GM23338 (cell line): ENCODE measurements around the gene TIMM9. TPM values are rescaled to one million over a fixed set of nuclear protein-coding genes. Genes with fewer than 3 reads are reported as not detected.

Source experiments
- ATAC-seq: fragments of 200-7000 bp; cut with Tn5 transposase; 3 replicates; pipeline ENCODE4 v1.9.1; 2020
- DNase-seq: peaks from one replicate; pipeline ENCODE4 v3.0.0-alpha.2; 2015; ENCODE audit warnings: low spot score
- H2AFZ ChIP-seq: fragments of 200-600 bp; sonication (generic); 2 replicates; pipeline ENCODE4 v1.8.0; 2016; ENCODE audit warnings: antibody characterized with exemption, mild to moderate bottlenecking, moderate library complexity
- H3F3A ChIP-seq: fragments of 200-600 bp; sonication (generic); replicated peaks from 2 replicates; pipeline ENCODE4 v1.8.0; 2017; ENCODE audit warnings: antibody characterized with exemption, mixed run types, low read depth
- H3K27ac ChIP-seq: fragments of 200-600 bp; sonication (generic); 2 replicates; pipeline ENCODE4 v1.6.1; 2016; ENCODE audit warnings: low read depth
- H3K27me3 ChIP-seq: fragments of 200-600 bp; sonication (generic); 2 replicates; pipeline ENCODE4 v1.8.0; 2016; ENCODE audit warnings: mild to moderate bottlenecking, mixed run types, moderate library complexity; ENCODE audit not compliant: insufficient read depth
- H3K36me3 ChIP-seq: fragments of 200-600 bp; sonication (generic); 2 replicates; pipeline ENCODE4 v1.8.0; 2016; ENCODE audit warnings: mild to moderate bottlenecking; ENCODE audit not compliant: insufficient read depth
- H3K4me1 ChIP-seq: fragments of 200-600 bp; sonication (generic); 2 replicates; pipeline ENCODE4 v1.8.0; 2016; ENCODE audit warnings: mild to moderate bottlenecking, moderate library complexity; ENCODE audit not compliant: insufficient read depth
- H3K4me2 ChIP-seq: fragments of 200-600 bp; sonication (generic); 2 replicates; pipeline ENCODE4 v1.7.1; 2017; ENCODE audit warnings: mixed run types
- H3K4me3 ChIP-seq: fragments of 200-600 bp; sonication (generic); 2 replicates; pipeline ENCODE4 v1.6.1; 2016; ENCODE audit warnings: mixed run types
- H3K79me2 ChIP-seq: fragments of 200-600 bp; sonication (generic); replicated peaks from 2 replicates; pipeline ENCODE4 v1.8.0; 2017; ENCODE audit warnings: mild to moderate bottlenecking; ENCODE audit not compliant: insufficient read depth
- H3K9me2 ChIP-seq: fragments of 200-600 bp; sonication (generic); 2 replicates; pipeline ENCODE4 v1.8.0; 2017; ENCODE audit not compliant: insufficient read depth
- H4K20me1 ChIP-seq: fragments of 200-600 bp; sonication (generic); replicated peaks from 2 replicates; pipeline ENCODE4 v1.8.0; 2017; ENCODE audit warnings: mild to moderate bottlenecking; ENCODE audit not compliant: insufficient read depth
- H3K27ac Mint-ChIP-seq: 2 replicates; pipeline ENCODE4 v1.8.0; 2020; ENCODE audit warnings: inconsistent platforms, mild to moderate bottlenecking, moderate library complexity, mixed read lengths
- H3K27me3 Mint-ChIP-seq: 3 replicates; pipeline ENCODE4 v1.8.0; 2022; ENCODE audit warnings: low read depth, mild to moderate bottlenecking, moderate library complexity, mixed read lengths, inconsistent platforms; ENCODE audit not compliant: insufficient read depth, poor library complexity
- H3K36me3 Mint-ChIP-seq: 3 replicates; pipeline ENCODE4 v1.8.0; 2021; ENCODE audit warnings: low read depth, mild to moderate bottlenecking, inconsistent platforms, moderate library complexity, mixed read lengths
- H3K4me1 Mint-ChIP-seq: 3 replicates; pipeline ENCODE4 v1.8.0; 2020; ENCODE audit warnings: mild to moderate bottlenecking, inconsistent platforms, mixed read lengths
- H3K4me3 Mint-ChIP-seq: 3 replicates; pipeline ENCODE4 v1.8.0; 2021; ENCODE audit warnings: moderate library complexity, mild to moderate bottlenecking, inconsistent platforms, mixed read lengths
- H3K9me3 Mint-ChIP-seq: 3 replicates; pipeline ENCODE4 v1.8.0; 2020; ENCODE audit warnings: moderate library complexity, mild to moderate bottlenecking, inconsistent platforms, mixed read lengths
- CREB1 ChIP-seq: fragments of 250-450 bp; sonication (Bioruptor Pico); IDR thresholded peaks from 2 replicates; pipeline ENCODE4 v1.5.0; 2020; ENCODE audit warnings: low read depth, mild to moderate bottlenecking, moderate library complexity
- ETS1 ChIP-seq: IDR thresholded peaks from 2 replicates; pipeline ENCODE4 v1.6.1; 2016; ENCODE audit warnings: antibody characterized with exemption
- EZH2 ChIP-seq: fragments of 200-600 bp; sonication (generic); IDR thresholded peaks from one replicate; pipeline ENCODE4 v1.8.0; 2017; ENCODE audit warnings: antibody characterized with exemption, mild to moderate bottlenecking, low read depth; ENCODE audit not compliant: unreplicated experiment
- EZH2phosphoT487 ChIP-seq: fragments of 200-600 bp; sonication (generic); IDR thresholded peaks from one replicate; pipeline ENCODE4 v1.8.1; 2018; ENCODE audit warnings: antibody characterized with exemption; ENCODE audit not compliant: unreplicated experiment
- JUNB ChIP-seq: IDR thresholded peaks from one replicate; pipeline ENCODE4 v1.6.1; 2016; ENCODE audit warnings: antibody characterized with exemption; ENCODE audit not compliant: unreplicated experiment
- NANOG ChIP-seq: IDR thresholded peaks from 2 replicates; pipeline ENCODE4 v1.6.1; 2016; ENCODE audit warnings: antibody characterized with exemption, borderline replicate concordance
- REST ChIP-seq: IDR thresholded peaks from one replicate; pipeline ENCODE4 v1.6.1; 2018; ENCODE audit warnings: antibody characterized with exemption; ENCODE audit not compliant: unreplicated experiment
- STAT1 ChIP-seq: IDR thresholded peaks from one replicate; pipeline ENCODE4 v1.6.1; 2016; ENCODE audit warnings: antibody characterized with exemption; ENCODE audit not compliant: unreplicated experiment
- ZNF114 ChIP-seq: fragments of 250-450 bp; sonication (Bioruptor Pico); IDR thresholded peaks from 2 replicates; pipeline ENCODE4 v1.5.0; 2020; ENCODE audit warnings: mild to moderate bottlenecking, moderate library complexity
- ZNF331 ChIP-seq: fragments of 250-450 bp; sonication (Bioruptor Pico); IDR thresholded peaks from 2 replicates; pipeline ENCODE4 v1.5.0; 2020; ENCODE audit warnings: low read depth, mild to moderate bottlenecking, moderate library complexity
- polyA plus RNA-seq: library from polyadenylated mRNA; unstranded; fragments of >200 nt; fragmentation: Nextera tagmentation; extraction: Ambion mirVana; gene quantifications from 2 replicates; pipeline ENCODE4 v1.2.1, GENCODE V29; 2016
- total RNA-seq: library from RNA; depleted of rRNA; stranded (reverse); fragments of >200 nt; shearing (Covaris generic); gene quantifications from 2 replicates; pipeline ENCODE4 v1.2.3, GENCODE V29; 2014

TIMM9 gene
- total and polyA plus RNA-seq, 2 experiments from 2014 or later, result 40.3 to 146 TPM

- no peak for TF ChIP-seq REST
- no peak for TF ChIP-seq ZNF114 (CRISPR knock-in tag)
- TF ChIP-seq EZH2phosphoT487, result no peak
- TF ChIP-seq ZNF331, result no peak
- TF ChIP-seq NANOG, result no peak
- no peak for TF ChIP-seq ETS1
- TF ChIP-seq JUNB, result no peak
- TF ChIP-seq CREB1 (CRISPR knock-in tag), result no peak
- TF ChIP-seq STAT1, result no peak
Observed at GRCh38 chr14:58414845-58415244, 12.5 kb downstream of the TIMM9 start (continued).

DNA sequence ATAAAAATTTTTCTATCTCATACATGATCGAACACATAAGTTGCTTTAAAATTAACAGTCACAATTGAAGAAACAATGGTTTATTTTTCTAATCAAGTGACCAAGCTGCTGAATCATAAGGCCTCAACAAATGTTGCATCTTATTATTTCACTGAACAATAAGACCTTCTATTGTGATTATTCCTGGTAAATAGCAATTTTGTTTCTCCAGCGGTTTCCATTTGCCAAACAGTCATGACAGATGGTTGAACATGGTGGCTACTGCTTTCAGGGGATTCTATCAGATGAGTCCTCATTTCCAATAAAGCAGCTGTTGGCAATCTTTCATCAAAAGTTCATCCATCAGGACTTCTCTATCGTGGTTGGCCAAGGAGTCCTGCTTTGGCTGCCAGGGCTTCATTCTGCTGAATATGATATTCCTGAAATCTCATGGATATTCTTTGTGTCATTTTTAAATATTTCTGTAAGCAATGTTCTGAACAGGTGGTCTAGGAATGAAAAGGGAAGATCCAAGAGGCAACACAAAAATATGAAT lies 18.6 kb downstream of the TIMM9 start:
- H3K36me3 ChIP-seq, result peaks cover 22% of the 10 kb centered on the region; the same call in 1 of the 2 replicates
- Mint-ChIP-seq H3K27me3 (no peaks in the 10 kb centered on the region), H3K4me1 (no peaks in the 10 kb centered on the region), H3K27ac (no peak overlapping the region), H3K9me3 (no peaks in the 10 kb centered on the region; the same call in 2 of the 3 replicates), H3K36me3 (peaks cover 42% of the 10 kb centered on the region), H3K4me3 (no peak overlapping the region)
- TF ChIP-seq EZH2, result no peak
- TF ChIP-seq ZNF331, result no peak
- no peak for TF ChIP-seq CREB1 (CRISPR knock-in tag)
- TF ChIP-seq JUNB, result no peak
- no peak for TF ChIP-seq REST
- no peak overlapping the region for H2AFZ ChIP-seq
- H3F3A ChIP-seq, result no peaks in the 10 kb centered on the region
- H3K27me3 ChIP-seq, result no peaks in the 10 kb centered on the region
- no peaks in the 10 kb centered on the region for H3K79me2 ChIP-seq
- H3K4me3 ChIP-seq, result no peak overlapping the region
- H3K9me2 ChIP-seq, result no peaks in the 10 kb centered on the region
- ATAC-seq, result no peak
- no peak for DNase-seq
- no peaks in the 10 kb centered on the region for H3K4me1 ChIP-seq
- H3K27ac ChIP-seq, result no peak overlapping the region
- no peaks in the 10 kb centered on the region for H4K20me1 ChIP-seq
- no peak overlapping the region for H3K4me2 ChIP-seq
